Stimulated activated CD4-positive, alpha-beta T cell treated with anti-CD3 and anti-CD28 coated beads, Interleukin-12 subunit alpha, Interleukin-12 subunit beta, amount 100 ng/mL, for 24 hours (primary cell): ENCODE data around the gene TFCP2.

Experiments
- DNase-seq, 2 experiments: peaks; one replicate each; pipeline ENCODE4 v3.0.0-alpha.2; 2020; ENCODE audit warnings: low read depth in 2 of 2

Gene TFCP2

GRCh38 chr12:51197736-51198567 is 25.0 kb upstream of the TFCP2 start:
- no peak for DNase-seq

DNA sequence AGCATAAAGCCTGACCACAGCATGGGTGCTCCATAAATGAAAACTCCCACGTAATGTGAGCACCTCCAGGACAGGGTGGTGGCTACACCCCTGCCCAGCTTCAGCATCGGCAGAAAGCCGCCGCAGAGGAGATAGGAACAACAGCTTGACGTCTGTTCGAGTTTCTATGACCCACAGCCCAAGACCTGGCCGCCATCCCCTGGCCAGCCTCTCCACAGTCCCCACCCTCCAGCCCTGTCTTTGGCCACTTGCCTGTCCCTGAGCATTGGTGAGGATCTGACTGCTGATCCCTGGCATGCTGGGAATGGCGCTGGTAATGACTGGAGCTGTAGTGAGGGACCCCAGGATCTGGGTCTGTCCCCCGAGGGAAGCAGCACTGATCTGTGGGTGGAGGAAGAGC is 23.6 kb upstream of the TFCP2 start:
- no peak for DNase-seq

GRCh38 chr12:51195841-51196240 is 22.9 kb upstream of the TFCP2 start:
- no peak for DNase-seq

- no peak for DNase-seq
Measured at GRCh38 chr12:51192284-51192671, 19.3 kb upstream of the TFCP2 start.

DNA sequence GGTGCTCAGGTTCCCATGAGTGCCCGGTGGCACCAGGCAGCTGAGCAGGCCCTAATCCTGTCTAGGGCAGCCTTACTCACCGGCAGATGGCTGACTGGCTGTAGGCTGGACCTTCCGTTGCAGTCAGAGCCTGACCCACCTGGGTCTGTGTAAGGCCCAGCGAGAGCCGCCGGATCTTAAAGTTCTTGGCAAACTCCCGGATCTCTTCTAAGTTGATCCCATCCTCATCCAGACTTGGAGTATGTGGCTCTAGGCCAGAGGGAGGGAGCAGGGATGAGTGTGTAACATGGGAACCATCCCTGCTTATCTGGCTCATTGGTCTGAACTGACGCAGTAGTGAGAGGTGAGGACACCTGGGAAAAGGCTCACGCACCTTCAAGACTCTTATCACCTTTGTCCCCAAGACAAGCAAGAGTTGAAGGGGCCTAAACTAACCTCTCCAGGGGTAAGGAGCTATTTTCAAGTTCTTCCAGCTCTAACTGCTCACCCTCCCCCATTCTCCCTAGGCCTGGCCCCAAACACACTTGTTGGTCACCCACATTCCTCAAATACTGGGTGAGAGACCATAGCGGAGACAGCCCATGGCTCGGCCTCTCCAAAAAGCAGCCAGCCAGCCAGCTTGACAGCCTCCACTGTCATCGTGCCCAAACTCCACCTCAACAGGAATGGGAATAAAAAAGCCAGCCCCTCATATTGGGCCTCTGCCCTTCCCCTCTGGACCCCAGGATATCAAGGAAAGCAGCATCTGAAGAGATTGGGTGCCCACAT is 18.8 kb upstream of the TFCP2 start:
- no peak for DNase-seq

DNA sequence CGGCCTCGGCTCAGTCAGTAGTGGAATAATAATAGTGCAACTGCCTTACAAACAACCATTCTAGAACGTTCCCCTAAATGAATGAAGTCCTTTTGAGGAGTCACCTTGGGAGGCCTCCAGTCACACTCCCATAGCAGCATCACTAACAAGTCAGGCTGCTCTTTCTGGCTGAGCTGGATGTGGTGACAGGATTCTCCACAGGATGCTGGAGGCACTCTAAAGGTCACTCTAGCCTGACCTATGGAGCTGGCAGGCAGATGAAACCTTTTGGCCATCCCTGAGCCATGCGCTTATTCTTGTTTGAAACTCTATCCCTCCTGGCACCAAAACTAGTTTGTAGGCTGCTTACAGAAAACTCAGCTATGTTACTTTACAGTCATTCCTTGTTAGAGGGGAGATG is 17.9 kb upstream of the TFCP2 start:
- DNase-seq, result no peak

GRCh38 chr12:51189790-51190355 is 16.9 kb upstream of the TFCP2 start:
- no peak for DNase-seq

DNA sequence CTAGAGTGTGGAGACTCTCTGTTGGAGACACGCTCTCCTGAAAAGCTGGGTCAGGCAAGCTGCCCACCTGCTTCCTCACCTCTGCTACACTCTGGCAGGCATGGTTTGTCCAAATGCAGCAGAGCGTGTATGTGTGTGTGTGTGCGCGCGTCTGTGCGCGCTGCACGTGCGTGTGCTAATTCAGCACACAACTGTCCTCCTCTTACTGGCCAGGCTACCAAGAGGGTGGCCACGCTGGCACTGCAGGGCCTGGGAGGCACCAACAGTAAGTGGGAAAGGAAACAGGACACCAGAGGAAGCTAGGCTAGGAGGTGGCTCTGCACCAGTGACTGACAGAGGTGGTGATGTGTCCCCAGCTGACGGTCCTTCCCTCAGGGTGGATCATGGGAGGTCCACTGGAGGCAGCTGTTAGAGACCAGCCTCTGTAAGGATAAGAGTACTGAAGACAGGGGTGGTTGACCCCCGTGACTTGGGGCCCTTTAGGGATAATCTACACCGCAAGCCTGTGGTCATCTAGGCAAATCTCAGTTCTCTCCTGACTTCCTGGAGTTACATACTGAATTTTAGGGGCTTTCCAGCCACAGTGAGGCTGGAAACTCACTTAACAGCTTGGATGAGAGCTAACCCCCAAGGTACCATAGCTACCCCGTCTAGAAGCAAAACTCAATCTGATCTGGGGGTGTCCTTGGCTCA is 15.6 kb upstream of the TFCP2 start:
- no peak for DNase-seq

- DNase-seq, result no peak
Measured at GRCh38 chr12:51187370-51187987, 14.5 kb upstream of the TFCP2 start.

DNA sequence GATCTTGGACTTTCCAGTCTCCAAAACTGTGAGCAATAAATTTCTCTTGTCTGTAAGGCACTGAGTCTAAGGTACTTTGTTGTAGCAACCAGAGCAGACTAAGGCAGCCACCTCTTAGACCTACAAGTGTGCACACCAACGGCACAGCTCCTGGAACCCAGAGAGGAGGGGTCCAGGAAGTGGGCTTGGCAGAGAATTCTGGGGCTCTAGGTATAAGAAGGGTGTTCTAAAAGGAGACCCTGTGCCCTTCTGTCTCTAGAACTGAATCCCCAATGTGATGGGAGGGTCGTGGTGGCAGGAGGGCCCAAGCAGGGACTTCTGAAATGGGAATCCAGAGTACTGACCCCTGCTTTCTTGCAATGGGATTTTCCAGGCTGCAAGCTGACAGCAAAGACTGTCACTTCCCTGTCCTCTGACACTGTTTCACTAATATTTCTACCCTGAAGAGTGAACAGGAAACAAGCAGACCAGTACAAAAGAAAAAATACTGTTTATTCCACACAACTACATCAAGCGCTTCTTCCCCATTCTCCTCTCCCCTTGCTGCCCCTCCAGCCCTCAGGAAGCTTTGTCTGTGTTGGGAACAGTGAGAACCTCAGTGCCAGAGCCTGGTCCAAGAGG is 13.6 kb upstream of the TFCP2 start:
- no peak for DNase-seq

GRCh38 chr12:51185171-51185717 is 12.3 kb upstream of the TFCP2 start:
- DNase-seq, result no peak

DNA sequence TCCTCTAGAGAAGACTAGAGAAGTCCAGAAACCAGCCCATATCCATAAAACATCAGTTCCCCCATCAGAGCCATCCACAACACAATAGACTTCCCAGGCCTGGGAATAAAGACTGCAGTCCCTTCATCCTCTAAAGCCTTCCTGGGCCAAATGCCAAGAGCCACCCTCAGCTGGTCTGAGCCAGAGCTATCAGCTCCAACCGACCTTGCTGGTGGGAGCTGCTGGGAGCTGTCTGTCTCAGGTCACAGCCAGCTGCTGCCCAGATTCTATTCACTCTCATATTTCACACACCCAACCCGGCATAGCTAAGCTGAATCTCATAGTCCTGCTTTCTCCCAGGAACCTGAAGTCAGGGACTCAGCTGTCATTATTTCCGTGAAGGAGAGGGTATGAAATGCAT is 10.9 kb upstream of the TFCP2 start:
- DNase-seq, result no peak

DNA sequence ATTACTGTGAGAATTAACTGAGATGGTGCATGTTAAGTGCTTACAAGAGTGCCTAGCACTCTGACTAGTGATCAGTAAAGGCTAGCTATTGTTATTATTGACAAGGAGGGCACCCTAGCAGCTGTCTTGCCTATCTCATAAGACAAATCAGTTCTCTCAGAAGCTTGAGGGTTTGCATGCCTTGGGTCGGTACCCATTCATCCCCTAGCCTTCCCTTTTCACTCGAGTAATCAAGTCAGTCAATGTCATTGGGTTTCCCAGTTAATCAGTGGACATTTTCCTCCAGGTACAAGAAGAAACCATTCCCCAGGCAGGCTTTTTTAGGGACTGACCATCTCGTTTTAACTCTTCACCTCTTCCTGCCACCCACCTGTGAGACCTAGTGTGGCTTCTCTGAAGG is 10.4 kb upstream of the TFCP2 start:
- DNase-seq, result no peak

- no peak for DNase-seq
Measured at GRCh38 chr12:51181558-51181957, 8.6 kb upstream of the TFCP2 start.

GRCh38 chr12:51177897-51178296 is 5.0 kb upstream of the TFCP2 start:
- DNase-seq, result no peak

DNA sequence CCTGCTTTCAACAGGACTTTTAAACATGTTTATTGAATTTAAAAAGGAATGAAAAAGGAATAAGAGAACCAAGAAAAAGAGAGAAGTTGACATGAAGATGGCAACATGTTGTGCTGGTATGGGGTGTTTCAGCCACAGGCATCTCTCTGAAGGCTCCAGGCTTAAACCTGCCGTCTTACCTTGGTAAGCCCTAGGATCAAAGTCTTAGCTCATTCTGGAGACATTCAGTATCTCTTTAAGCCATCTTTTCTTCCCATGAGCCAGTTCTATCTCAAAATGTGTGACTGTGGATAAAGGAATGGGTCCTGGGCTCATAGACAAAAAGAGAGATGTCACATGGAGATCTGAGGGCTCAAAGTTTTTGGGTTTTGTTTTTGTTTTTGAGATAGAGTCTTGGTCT is 1.6 kb upstream of the TFCP2 start:
- no peak for DNase-seq

GRCh38 chr12:51171884-51172514 is 936 bp downstream of the TFCP2 start:
- no peak for DNase-seq

GRCh38 chr12:51163795-51164194 is 9.1 kb downstream of the TFCP2 start:
- no peak for DNase-seq

GRCh38 chr12:51162217-51162616 is 10.7 kb downstream of the TFCP2 start:
- DNase-seq, result no peak

- DNase-seq, result no peak
Measured at GRCh38 chr12:51160814-51161459, 12.0 kb downstream of the TFCP2 start.
